Measurements from ENCODE around the gene DMRT1.
"Not testable (repeated sequence)": the region's sequence is repeated elsewhere in the genome, so short reads cannot be mapped to it uniquely, and the experiment has no call there.

DMRT1 gene

DNA sequence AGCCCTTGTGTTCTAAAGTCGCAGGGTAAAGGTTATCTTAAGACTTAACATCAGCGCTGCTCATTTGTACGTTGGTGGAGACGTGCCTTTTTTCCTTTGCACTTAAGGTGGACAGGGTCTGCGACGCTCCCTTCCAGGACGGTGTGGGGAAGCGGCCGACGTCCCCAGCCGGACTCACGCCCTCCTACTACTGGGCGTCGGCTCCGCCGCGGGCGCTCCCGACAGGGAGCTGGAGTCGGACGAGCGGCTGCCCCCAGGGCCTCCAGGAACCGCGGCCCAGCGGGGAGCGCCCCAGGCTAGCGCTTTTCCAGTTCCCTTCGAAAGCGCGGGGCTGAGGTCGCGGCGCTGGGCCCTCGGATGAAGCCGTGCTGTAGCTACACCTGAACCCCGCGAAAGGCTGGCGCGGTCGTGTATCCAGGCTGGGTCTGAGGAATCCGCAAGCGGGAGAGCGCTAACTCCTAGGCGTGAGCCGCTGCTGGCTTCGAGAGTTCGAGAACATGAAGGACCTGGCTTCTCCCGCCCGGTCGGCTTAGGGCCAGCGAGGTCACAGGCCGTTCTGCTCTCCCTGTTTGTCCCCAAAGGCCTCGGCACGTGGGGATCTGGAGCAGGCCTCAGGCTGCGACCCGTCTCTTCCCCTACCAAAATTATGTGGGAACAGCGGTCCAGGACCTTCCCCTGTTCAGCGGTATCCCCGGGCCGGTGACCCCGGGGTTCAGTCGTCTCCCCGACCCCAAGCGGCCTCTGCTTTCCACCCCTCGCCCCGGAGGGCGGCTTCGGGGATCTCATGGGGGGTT, 131.2 kb downstream of the DMRT1 start:
- no peak for DNase-seq

- no peak for DNase-seq
These were observed 131.9 kb downstream of the DMRT1 start for GRCh38 chr9:973295-973834.

DNA sequence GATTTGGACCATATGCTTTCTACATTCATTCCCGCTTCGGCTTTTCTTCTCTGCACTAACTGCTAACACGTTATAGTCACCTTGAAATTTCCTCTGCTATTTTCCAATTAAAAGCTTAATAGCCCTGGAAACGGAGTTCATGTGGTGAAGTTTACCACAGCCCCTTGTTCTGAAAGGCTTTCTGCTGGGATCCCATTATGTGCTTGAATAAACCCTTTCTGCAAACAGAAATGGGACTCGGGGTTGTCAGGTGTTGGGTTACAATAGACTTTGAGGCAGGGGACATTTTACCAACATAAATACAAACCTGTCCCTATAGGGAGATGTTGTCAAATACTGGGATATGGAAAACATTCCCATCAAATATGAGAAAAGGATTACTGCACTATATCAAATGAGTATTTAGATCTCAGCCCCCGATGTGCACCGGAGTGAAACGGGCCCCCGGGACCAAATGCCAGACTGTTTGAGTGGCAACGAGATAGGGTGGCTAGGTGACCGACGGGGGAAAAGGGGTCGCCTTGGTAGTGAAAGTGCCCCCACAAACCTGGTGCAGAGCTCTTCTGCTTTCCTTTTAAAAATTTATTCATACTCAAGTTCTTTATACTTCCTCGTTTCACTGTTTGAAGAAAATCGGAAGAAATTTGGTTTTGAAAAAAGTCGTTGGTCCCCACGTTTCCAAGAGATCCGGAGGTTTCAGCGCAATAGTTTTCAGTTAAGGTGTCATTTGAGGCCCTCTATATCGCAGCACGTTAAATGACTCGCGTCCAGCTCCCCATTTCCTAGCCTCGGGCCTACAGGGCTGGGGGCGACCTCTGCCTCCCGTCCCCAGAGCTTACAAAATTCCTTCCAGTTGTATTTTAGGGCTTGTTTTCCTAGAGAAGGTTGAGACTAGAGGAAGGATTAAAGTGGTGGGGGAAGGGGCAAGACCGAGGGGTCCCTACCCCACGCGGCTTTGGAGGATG, 132.8 kb downstream of the DMRT1 start:
- no peak for DNase-seq

DNA sequence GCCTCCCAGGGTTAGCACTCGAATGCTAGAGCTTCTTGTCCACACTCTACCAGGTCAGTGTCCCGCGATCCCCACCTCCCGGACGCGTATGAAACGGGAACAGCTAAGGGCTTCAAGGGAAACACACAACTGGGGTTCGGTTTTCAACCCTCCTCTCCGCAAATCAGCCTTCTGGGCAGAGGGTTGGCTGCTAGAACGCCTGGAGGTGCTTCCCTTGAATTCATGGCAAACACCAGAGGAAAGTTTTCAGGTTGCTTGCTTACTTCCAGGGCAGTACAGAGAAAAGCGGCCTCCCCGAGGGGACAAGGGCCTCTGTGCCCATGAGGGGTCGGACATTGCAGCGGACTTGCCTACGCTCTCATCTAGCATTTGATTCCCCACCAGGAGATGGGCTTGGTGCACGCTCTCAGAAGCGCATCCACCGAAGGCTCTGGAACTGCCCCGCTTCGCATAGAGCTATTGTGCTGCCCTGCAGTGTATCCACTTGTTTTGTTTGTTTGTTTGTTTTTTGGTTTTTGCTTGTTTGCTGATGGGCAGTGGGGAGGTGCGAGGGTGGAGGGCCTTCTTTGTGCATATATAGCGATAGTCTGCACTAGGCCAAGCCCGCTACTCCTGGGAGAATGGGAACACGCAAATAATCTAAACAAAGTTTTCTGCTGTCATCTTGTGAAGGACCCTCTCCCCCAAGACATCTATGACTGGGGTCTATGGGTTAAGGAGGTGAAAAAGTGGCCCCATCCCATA, 133.7 kb downstream of the DMRT1 start:
- no peak for DNase-seq

DNA sequence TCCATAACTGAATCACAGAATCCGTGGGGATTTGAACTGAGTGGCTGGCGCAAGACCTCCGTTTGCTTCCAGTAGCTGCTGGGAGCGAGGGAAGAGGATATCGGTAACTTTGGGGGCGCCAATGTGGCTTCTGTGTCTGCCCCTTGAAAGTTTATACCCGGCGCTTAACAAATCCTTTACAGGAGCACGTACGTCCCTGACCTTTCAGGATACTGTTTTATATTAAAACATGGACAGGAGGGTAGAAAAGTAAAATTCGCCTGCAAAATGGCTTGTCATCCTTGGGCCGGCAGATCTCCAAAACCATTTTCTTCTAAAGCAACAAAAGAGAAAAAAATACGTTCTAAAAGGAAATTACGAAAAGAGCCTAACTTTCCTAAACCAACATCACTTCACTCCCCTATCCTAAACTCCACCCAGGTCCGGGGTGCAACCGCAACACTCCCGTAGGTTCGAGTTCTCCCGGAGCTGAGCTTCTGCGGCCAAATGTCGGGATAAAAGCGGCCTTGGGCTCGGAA, 134.3 kb downstream of the DMRT1 start:
- no peak for DNase-seq

DNA sequence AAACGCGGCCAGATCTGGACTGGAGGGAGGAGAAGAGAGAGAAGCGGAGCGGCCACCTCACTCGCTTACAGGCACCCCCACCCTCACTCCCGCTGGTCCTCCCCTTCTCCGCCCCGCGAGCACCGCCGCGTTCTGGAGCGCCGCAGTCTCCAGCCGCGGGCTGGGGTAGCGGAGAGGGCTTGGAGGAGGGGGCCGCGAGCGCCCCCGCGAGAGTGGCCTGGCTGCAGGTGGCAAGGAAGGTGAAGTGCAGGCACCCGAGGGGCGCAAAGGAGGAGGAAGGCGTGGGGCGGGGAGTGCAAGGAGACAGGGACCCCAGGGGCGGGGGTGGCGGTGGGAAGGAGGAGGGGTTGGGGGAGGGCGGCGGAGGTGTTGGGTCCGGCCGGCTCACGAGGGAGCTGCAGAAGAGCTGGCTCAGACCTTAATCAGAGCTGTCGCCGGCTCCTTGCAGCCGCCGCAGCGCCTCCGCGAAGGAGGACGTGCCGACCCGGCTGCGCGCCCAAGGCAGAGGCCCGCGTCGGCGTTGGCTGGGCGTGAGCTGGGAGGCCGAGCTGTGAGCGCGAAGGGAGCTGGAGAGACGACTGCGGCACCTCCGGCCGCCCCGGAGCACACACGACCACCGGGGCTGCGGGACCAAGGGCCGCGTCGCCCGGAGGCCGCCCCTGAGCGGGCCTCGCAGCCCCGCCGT, 134.9 kb downstream of the DMRT1 start, which contains the start of gene DMRT3:
Gene DMRT3, plus strand, starts transcription at position 398 of the 685 bp plus-strand sequence. CDS start 347 bp downstream, outside the sequence.
- no peak for DNase-seq

GRCh38 chr9:976943-977837, 135.7 kb downstream of the DMRT1 start:
- DNase-seq, result no peak

GRCh38 chr9:977838-978830, 136.6 kb downstream of the DMRT1 start:
- no peak for DNase-seq

DNA sequence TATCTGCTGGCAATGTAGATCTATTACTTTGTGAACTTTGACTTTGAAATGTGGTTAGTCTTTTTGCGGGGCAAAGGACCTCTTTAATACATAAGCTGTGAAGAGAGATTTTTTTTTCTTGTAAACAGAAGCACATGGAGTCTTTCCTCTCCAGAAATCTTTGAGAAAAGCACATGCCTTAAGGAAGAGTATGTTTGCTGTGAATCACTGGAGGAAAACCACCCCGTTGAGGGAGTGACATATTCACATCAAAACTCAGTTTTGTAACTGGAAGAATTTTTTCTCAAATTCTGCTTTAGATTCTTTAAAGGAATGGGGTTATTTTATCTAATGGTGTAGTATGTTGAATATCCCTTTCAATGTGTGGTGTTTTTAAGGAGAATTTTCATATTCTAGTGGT, 138.5 kb downstream of the DMRT1 start:
- no peak for DNase-seq

DNA sequence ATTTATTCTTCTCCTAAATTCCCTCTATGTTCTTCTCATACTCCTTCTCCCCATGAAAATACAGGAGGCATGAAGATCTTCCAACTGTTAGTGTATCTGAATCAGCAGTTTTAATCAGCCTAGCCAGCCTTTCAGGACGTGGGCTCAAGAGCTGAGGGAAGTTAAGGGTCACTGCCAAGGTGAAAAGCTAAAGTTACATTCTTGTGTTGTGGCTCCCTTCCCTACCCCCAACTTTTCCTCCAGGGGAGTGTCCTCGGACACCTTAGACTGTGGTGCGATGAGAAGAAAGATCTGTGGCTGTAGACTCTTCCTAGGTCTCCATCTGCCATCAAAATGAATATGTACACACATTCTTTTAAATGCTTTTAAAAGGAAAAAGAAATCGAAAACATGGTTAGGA, 139.1 kb downstream of the DMRT1 start:
- no peak for DNase-seq

DNA sequence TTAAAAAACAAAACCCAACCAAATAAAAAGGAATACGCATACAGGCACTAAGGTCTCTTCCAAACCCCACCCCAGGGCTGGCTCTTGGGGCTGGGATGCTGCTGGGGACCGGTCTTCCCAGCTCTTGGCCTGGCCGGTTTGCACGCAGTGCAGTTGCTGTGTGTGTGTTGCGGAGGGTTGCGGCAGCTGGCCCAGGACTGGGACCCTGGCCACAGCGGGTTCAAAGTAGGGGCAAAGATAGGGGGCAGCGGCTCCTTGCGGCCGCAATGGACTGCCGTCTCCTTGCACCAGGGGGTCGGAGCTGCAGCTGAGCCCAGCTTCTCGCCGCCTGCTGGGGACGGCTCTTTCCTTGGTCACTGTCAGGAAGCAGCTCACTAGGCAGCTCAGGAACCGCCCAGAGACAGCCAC, 140.0 kb downstream of the DMRT1 start:
- DNase-seq, result no peak

DNA sequence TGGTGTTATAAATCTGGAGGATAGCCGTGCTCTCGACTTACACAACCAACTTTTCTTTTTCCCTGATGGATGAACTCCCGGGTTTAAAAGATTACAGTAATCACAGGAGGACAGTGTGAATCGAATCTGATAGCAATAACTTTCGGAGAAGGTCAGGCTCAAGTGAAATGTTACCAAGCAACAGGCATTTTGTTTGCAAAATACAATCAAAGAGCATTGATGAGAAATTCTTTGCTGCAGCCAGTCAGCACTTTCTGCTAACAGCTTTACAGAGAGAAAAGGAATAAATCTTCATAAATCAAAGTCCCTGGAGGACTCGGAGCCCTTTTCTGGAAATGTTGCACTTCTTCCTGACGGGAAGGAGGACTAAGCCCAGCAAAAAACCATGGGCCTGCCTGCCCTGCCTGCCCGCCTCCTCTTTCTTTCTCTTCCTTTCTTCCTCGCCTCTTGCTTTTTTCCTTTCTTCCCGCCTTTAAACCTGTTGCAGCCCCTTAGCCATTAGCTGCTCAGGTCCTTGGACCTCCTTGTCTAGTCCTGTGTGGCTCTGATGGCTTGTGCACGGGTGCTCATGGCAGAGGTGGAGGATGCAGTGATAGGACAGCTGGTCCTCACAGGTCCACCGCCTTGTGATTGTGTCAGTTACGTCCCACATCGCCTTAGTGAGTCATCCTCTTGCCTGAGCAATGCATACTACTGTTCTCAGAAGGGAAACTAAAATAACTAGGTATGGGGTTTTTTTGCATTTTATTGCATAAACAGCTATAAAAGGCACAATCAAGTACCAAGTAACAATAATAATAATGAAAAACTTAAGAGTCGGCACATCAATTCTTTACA, 141.1 kb downstream of the DMRT1 start:
- DNase-seq, result no peak

- DNase-seq, result no peak
These were observed 152.5 kb downstream of the DMRT1 start for GRCh38 chr9:994005-994404.

GRCh38 chr9:995192-995591, 153.7 kb downstream of the DMRT1 start:
- DNase-seq, result no peak

DNA sequence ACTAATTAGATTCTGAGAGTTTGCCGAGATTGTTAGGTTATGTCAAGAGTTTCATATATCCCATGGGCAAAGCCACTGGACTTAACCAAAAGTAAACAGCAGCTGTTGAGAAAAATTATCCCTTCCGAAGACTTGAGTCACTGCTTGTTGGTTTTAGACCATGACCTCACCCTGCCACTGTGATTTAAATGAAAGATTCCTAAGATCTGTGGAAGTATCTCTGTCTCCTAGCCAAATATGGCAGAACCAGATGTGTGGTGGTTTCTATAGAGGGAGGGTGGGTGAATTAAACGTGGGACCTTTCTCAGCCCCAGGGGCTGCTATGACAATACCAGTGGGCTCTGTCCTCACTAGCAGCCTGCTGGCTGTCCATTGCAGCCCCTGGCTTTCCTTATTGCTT, 154.3 kb downstream of the DMRT1 start:
- no peak for DNase-seq

DNA sequence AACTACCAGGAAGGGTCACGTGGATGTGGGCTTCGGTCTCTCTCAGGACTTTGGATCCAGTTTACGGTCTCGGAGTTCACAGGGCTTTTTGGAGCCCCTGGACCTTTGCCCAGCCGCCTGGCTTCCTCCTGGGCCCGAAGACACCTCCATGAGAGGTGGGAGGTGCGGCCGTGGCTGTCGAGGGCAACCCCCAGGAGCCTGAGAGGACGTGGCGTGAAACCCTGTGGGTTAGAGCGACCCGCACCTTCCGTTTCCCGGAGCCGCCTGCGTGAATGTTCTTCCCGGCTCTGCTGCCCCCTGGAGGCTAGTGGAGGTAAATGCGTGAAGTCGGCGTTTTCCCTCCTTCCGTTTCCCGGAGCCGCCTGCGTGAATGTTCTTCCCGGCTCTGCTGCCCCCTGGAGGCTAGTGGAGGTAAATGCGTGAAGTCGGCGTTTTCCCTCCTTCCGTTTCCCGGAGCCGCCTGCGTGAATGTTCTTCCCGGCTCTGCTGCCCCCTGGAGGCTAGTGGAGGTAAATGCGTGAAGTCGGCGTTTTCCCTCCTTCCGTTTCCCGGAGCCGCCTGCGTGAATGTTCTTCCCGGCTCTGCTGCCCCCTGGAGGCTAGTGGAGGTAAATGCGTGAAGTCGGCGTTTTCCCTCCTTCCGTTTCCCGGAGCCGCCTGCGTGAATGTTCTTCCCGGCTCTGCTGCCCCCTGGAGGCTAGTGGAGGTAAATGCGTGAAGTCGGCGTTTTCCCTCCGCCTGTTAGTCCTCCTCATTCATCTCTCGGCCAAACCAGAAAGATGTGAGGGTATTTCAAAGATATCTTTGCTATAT, 157.0 kb downstream of the DMRT1 start:
- not testable (repeated sequence) for DNase-seq

DNA sequence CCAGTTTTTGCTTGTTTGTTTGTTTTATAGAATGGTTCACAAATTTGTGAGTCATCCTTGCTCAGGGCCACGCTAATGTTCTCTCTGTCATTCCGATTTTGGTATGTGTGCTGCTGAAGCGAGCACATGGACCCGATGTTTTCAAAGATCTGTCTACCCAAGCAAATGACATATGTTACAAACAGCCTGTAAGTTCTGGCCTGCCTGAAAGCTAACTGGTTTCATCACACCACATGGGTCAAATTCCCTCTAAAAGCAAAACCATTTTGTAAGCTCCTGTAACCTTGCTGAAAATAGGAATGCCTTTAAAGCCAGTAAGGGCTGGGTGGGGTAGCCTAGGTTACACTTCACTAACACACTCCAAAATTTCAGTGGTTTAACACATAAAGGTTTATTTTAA, 160.3 kb downstream of the DMRT1 start:
- no peak for DNase-seq

- DNase-seq, result no peak
These were observed 161.2 kb downstream of the DMRT1 start for GRCh38 chr9:1002678-1003077.
